ENCODE data around the gene ZNF445.

The ZNF445 gene

GRCh38 chr3:44444896-44445691 lies 32.4 kb downstream of the ZNF445 start:
- no peak overlapping the region for H3K4me3 ChIP-seq (ENCODE audit: insufficient read depth, low read length, poor library complexity, severe bottlenecking)
- no peak overlapping the region for H2AFZ ChIP-seq (ENCODE audit: low read depth, low read length, severe bottlenecking)
- TF ChIP-seq EZH2phosphoT487 (conservative IDR thresholded peaks at IDR 0.05; ENCODE audit: low read length) (no peak), CTCF (IDR thresholded peaks at IDR 0.05; ENCODE audit: insufficient read depth, low read length, poor library complexity, severe bottlenecking) (no peak)
- H3K36me3 ChIP-seq (ENCODE audit: low read length) = peaks cover 7% of the 10 kb centered on the region; the same call in 1 of the 2 replicates
- H3K9ac ChIP-seq (ENCODE audit: low read length) = no peak overlapping the region
- no peaks in the 10 kb centered on the region for H4K20me1 ChIP-seq (ENCODE audit: low read depth, low read length)
- no peaks in the 10 kb centered on the region for H3K9me2 ChIP-seq (replicated peaks; ENCODE audit: insufficient read depth, low read length)
- no peaks in the 10 kb centered on the region for H3K9me3 ChIP-seq (ENCODE audit: insufficient read depth, low read length)
- no peaks in the 10 kb centered on the region for H3K79me2 ChIP-seq (ENCODE audit: insufficient read depth, low read length)
- H3K4me2 ChIP-seq (ENCODE audit: low read depth, low read length, poor library complexity, severe bottlenecking) = no peak overlapping the region
- H3F3A ChIP-seq (ENCODE audit: insufficient read depth) = peaks cover 2% of the 10 kb centered on the region; the same call in 1 of the 2 replicates
- no peaks in the 10 kb centered on the region for H3K27me3 ChIP-seq (ENCODE audit: low read length)
- H3K27ac ChIP-seq (ENCODE audit: low read depth, low read length) = no peak overlapping the region

- no peaks in the 10 kb centered on the region for H3K79me2 ChIP-seq (ENCODE audit: insufficient read depth, low read length)
- H3K4me3 ChIP-seq (ENCODE audit: insufficient read depth, low read length, poor library complexity, severe bottlenecking) = no peak overlapping the region
- no peaks in the 10 kb centered on the region for H3K9me2 ChIP-seq (replicated peaks; ENCODE audit: insufficient read depth, low read length)
- H3F3A ChIP-seq (ENCODE audit: insufficient read depth) = peaks cover 5% of the 10 kb centered on the region; the same call in 1 of the 2 replicates
- H2AFZ ChIP-seq (ENCODE audit: low read depth, low read length, severe bottlenecking) = no peak overlapping the region
- no peaks in the 10 kb centered on the region for H3K9me3 ChIP-seq (ENCODE audit: insufficient read depth, low read length)
- H3K36me3 ChIP-seq (ENCODE audit: low read length) = peaks cover 7% of the 10 kb centered on the region; the same call in 1 of the 2 replicates
- H3K27ac ChIP-seq (ENCODE audit: low read depth, low read length) = no peak overlapping the region
- no peak overlapping the region for H3K9ac ChIP-seq (ENCODE audit: low read length)
- no peaks in the 10 kb centered on the region for H3K27me3 ChIP-seq (ENCODE audit: low read length)
- TF ChIP-seq EZH2phosphoT487 (conservative IDR thresholded peaks at IDR 0.05; ENCODE audit: low read length) = no peak
- no peak for TF ChIP-seq CTCF (IDR thresholded peaks at IDR 0.05; ENCODE audit: insufficient read depth, low read length, poor library complexity, severe bottlenecking)
- no peaks in the 10 kb centered on the region for H4K20me1 ChIP-seq (ENCODE audit: low read depth, low read length)
- no peak overlapping the region for H3K4me2 ChIP-seq (ENCODE audit: low read depth, low read length, poor library complexity, severe bottlenecking)
These were observed 33.0 kb downstream of the ZNF445 start for GRCh38 chr3:44444437-44444836.

GRCh38 chr3:44442596-44443309 lies 34.7 kb downstream of the ZNF445 start:
- no peak overlapping the region for H3K4me2 ChIP-seq (ENCODE audit: low read depth, low read length, poor library complexity, severe bottlenecking)
- H3K9me2 ChIP-seq (replicated peaks; ENCODE audit: insufficient read depth, low read length) = no peaks in the 10 kb centered on the region
- H3K9ac ChIP-seq (ENCODE audit: low read length) = no peak overlapping the region
- no peak overlapping the region for H2AFZ ChIP-seq (ENCODE audit: low read depth, low read length, severe bottlenecking)
- TF ChIP-seq EZH2phosphoT487 (conservative IDR thresholded peaks at IDR 0.05; ENCODE audit: low read length) (no peak), CTCF (IDR thresholded peaks at IDR 0.05; ENCODE audit: insufficient read depth, low read length, poor library complexity, severe bottlenecking) (no peak)
- H3K27ac ChIP-seq (ENCODE audit: low read depth, low read length) = no peak overlapping the region
- H3K36me3 ChIP-seq (ENCODE audit: low read length) = peaks cover 6% of the 10 kb centered on the region; the same call in 1 of the 2 replicates
- no peaks in the 10 kb centered on the region for H3K9me3 ChIP-seq (ENCODE audit: insufficient read depth, low read length)
- H4K20me1 ChIP-seq (ENCODE audit: low read depth, low read length) = no peaks in the 10 kb centered on the region
- no peaks in the 10 kb centered on the region for H3K79me2 ChIP-seq (ENCODE audit: insufficient read depth, low read length)
- no peak overlapping the region for H3K4me3 ChIP-seq (ENCODE audit: insufficient read depth, low read length, poor library complexity, severe bottlenecking)
- no peaks in the 10 kb centered on the region for H3K27me3 ChIP-seq (ENCODE audit: low read length)
- H3F3A ChIP-seq (ENCODE audit: insufficient read depth) = peaks cover 5% of the 10 kb centered on the region; the same call in 1 of the 2 replicates
